HG03039 (cell line): ENCODE results near the gene TEF.
"Not testable (repeated sequence)": the region's sequence is repeated elsewhere in the genome, so short reads cannot be mapped to it uniquely, and the experiment has no call there.

Experiments used
- ATAC-seq: cut with Tn5 transposase; IDR thresholded peaks from one replicate; pipeline ENCODE4 v1.9.1; 2021; ENCODE audit warnings: mild to moderate bottlenecking, moderate library complexity; ENCODE audit not compliant: unreplicated experiment

Gene TEF

GRCh38 chr22:41417622-41418390 is 36.1 kb downstream of the TEF start:
- ATAC-seq = no peak

DNA sequence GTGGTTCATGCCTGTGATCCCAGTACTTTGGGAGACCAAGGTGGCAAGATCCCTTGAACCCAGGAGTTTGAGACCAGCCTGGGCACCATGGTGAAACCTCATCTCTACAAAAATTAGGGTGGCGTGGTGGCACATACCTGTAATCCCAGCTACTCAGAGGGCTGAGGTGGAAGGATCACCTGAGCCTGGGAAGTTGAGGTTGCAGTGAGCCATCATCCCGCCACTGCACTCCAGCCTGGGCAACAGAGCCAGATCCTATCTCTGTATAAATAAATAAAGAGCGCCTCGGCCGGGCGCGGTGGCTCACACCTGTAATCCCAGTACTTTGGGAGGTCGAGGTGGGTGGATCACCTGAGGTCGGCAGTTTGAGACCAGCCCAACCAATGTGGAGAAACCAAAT is 37.0 kb downstream of the TEF start:
- no peak for ATAC-seq

- ATAC-seq = no peak
These were observed 44.1 kb downstream of the TEF start for GRCh38 chr22:41425660-41426365.

DNA sequence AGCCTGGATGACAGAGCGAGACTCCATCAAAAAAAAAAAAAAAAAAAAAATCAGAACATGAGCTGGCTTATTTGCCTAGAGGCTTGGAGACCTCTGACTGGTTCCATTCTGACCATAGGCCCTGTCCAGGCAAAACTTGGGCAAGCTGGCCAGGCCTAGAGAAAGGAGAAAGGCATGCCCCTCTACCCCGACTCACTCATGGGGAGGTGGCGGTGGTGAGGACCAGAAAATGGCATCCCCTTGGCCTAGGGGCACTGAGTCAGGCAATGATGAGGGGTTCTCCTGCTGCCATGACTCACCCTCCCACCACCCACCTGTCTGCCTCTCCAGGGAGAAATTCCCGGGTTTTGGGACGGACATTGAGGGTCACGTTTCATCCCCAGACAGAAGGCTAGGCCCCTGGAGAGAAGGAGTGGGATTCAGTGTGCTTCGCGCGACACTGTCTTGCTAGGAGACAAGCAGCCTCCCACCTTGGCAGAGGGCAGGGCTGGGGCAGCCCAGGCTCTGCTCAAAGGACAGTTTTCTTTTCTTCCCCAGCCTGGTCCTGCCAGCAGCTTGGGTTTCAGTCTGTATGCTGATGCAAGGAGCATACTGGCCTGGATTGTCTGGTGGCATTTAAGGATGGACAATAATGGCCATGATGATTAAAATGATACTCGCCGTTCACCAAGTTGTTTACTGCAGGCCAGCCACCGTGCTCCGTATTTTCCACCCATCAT is 47.6 kb downstream of the TEF start:
- no peak for ATAC-seq

DNA sequence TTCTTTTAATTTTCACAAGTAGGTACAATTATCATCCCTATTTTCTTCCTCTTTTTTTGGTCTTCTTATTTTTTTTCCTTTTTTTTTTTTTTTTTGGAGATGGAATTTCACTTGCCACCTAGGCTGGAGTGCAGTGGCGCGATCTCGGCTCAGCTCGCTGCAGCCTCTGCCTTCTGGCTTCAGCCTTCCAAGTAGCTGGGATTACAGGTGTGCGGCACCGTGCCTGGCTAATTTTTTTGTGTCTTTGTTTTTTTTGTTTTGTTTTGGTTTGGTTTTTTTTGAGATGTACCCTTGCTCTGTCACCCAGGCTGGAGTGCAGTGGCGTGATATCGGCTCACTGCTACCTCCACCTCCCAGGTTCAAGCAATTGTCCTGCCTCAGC is 48.2 kb downstream of the TEF start:
- ATAC-seq = no peak

GRCh38 chr22:41431656-41432055 is 49.9 kb downstream of the TEF start:
- no peak for ATAC-seq

GRCh38 chr22:41433480-41433879 is 51.7 kb downstream of the TEF start:
- ATAC-seq = not testable (repeated sequence)

- not testable (repeated sequence) for ATAC-seq
These were observed 52.7 kb downstream of the TEF start for GRCh38 chr22:41434361-41435003.

DNA sequence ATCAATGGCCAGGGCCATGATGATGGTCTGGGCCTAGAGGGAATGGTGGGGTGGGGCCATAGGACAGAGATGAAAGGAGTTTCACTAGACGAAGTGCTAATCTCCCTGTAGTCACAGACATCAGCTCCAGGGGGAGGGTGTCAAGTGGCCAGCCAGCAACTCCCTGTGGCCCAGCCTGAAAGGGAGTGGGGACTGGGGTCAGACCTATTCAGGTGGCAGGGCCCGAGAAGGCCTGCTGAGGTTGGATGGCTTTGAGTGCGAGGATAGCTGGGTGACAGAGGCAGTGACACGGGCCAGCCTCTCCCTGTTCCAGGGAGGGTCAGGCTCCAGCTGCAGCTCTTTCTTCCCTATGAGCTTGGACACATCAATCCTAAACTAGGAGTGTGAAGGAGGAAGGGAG is 53.8 kb downstream of the TEF start:
- no peak for ATAC-seq

DNA sequence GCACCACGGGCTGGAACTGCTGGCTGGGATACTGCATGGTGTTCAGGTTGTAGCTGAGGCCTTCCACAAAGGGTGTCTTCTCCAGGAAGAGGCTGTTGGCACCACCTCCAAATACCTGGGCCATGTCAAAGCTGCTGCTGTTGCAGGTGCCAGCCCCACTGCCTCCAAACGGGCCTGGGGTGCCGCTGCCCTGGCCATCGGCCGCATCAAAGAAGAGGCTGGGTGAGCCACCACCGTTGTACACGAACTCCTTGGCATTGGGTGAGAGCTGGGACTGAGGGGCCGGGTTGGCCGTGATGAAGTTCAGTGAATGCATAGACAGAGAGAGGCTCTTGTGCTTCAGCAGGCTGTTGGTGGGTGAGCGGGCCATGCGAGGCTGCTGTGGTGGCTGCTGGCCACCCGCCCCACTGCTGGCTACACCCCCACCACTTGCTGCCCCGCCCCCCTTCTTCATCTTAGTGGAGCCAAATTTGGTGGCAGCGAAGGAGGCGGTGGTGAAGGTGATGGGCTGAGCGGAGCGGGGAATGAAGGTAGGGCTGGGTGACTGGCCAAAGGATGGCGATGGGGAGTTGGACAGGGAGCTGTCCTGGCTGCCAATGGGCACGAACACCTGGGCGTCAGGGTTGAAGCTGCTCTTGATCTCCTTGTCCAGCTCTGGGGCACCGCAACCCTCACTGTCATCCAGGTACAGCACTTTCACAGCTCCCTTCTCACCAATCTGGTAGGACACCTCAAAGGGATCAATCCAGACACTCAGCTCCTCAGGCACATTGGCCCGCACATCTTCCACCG is 54.8 kb downstream of the TEF start:
- no peak for ATAC-seq

GRCh38 chr22:41437198-41437597 is 55.5 kb downstream of the TEF start:
- no peak for ATAC-seq

DNA sequence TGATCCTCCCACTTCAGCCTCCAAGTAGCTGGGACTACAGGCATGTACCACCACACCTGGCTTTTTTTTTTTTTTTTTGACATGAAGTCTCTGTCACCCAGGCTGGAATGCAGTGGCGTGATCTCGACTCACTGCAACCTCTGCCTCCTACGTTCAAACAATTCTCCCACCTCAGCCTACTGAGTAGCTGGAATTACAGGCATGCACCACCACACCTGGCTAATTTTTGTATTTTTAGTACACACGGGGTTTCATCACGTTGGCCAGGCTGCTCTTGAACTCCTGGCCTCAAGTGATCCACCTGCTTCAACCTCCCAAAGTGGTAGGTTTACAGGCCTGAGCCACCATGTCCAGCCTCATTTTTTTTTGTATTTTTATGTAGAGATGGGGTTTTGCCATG is 58.8 kb downstream of the TEF start:
- ATAC-seq = not testable (repeated sequence)

GRCh38 chr22:41442240-41442792 is 60.6 kb downstream of the TEF start:
- ATAC-seq = no peak

DNA sequence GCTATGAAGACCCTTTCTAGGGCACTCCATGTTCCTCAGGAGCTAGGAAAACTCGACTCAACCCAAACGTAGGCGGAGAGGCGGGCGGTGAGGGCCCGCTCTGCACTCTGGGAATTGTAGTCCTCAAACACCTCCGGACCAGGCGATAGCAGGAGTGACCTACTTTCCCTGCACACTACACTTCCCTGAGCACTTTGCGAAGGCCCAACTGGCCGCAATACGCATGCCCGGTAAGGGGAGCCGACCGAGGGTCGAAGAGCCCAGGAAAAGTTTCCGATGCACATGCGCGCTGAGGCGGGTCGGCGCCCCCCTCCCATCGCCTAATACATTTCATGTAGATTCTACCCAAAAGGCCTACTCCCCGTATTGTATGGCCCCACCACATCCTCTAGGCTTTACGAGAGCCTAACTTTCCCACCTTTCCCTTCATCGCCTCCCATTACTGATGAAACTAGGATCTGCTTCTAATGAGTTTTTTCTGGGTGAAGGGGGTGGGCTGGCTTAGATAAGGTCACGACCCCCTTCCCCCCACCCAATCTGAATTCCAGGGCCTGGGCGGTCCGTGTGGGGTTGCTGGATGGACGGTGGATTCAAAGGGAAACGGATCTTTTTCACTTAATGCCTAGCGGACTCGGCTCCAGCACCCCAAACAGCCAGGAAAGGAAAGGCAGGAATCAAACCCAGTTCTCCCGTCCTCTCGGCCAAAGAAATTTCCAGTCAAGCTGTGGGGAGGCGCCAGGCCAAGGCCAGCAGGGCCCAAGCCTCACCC is 62.8 kb downstream of the TEF start:
- peak; percentile 39 for ATAC-seq

- ATAC-seq = no peak
These were observed 63.7 kb downstream of the TEF start for GRCh38 chr22:41445129-41446056.

DNA sequence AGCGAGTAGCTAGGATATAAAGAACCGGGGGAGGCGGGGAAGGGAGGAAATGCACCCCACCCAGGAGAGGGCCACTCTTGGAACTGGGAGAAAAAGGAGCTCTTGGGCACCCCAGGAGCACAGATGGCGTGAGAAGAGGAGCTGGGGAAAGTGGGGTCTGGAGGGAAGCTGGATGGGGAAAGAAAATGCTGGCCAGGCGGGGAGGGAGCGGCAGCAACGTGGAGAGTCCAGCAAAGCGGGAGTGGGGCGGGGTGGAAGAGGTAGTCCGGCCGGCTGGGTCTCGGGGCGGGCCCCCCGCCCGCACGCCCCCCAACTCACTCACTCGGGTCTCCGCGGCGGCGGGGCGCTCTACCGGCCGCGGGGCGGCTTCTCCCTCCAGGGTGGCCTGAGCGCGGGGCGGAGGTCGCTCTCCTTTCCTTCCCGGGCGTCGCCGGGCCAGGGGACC is 64.3 kb downstream of the TEF start:
- ATAC-seq = no peak

DNA sequence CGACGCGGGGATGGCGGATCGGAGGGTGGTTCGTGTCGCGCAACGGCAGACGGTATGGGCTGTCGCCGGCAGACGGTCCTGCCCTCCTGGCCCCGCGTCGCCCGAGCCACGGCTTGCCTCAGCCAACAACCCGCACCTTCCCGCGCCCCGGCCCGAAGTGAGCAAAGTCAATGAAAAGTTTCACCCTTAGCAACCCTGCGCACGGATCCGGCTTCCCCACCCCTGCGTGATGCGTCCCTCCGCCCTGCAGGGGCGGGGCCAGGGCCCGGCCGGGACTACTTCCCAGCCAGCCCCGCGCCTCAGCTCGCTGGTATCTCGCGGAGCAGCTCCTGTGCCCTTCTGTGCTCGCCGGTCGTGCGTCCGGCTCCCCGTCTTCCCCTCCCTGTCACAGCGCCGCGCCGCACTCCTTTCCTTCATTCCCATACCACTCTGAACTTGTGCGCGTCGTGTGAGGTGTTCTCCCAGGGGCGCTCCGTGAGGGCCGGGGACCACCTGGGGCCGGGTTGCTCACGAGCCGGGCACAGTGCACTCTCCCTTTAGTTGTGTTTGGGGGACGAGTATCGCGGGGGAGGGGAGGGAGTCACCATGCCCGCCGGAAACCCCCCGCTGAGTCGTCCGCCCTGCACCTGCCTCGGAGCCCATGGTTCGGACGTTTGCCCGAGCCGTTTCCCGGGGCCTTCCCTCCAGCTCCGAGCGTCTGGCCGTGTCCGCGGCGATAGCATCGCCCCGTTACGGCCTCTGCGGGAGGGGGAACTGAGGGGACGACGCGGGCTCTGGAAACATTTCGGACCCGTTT is 65.1 kb downstream of the TEF start, which contains the start of gene TOB2:
TSS of gene TOB2 (minus strand) at position 163 of the 796 bp plus-strand sequence. CDS start 9,456 bp downstream, outside the sequence.
- ATAC-seq = peak; percentile 28
